Right lobe of liver (tissue), 6 donors: ENCODE results near the gene HDAC4. TPM values are rescaled to one million over a fixed set of nuclear protein-coding genes. Genes with fewer than 3 reads are reported as not detected.

Experiments
- ATAC-seq, 4 donors: fragments of 200-7000 bp; cut with Tn5 transposase; one replicate each; pipeline ENCODE4 v1.9.1; 2020; ENCODE audit warnings: mild to moderate bottlenecking in 4 of 4, moderate library complexity in 4 of 4
- DNase-seq, 3 donors: peaks; one replicate each; pipeline ENCODE4 v3.0.0-alpha.2; 2020
- H3K27ac ChIP-seq, 3 donors: fragments of 200-600 bp; one replicate each; pipeline ENCODE4 v1.8.0; 2022
- H3K27me3 ChIP-seq, 2 donors: fragments of 200-600 bp; one replicate each; pipeline ENCODE4 v1.8.0; 2022
- H3K36me3 ChIP-seq, 4 donors: fragments of 200-600 bp; sonication (generic) in 1 of 4; one replicate each; pipeline versions ENCODE4 v1.5.1 to v1.8.0; 2017 to 2022; ENCODE audit warnings: control low read depth in 1 of 4
- H3K4me1 ChIP-seq, 4 donors: fragments of 200-600 bp; sonication (generic) in 1 of 4; one replicate each; pipeline versions ENCODE4 v1.5.1 to v1.8.0; 2017 to 2022; ENCODE audit warnings: control low read depth in 1 of 4
- H3K4me3 ChIP-seq, 3 donors: fragments of 200-600 bp; one replicate each; pipeline ENCODE4 v1.8.0; 2022
- H3K9me3 ChIP-seq, 4 donors: fragments of 200-600 bp; sonication (generic) in 1 of 4; one replicate each; pipeline versions ENCODE4 v1.5.1 to v1.8.0; 2017 to 2022; ENCODE audit warnings: control low read depth in 1 of 4
- POLR2A ChIP-seq: fragments of 450-650 bp; IDR thresholded peaks from one replicate; pipeline ENCODE4 v1.6.1; 2017; ENCODE audit warnings: antibody characterized with exemption, mild to moderate bottlenecking
- WGBS: methylation state at CpG from one replicate; pipeline ENCODE4 v1.1.6; 2018; ENCODE audit warnings: low coverage, low lambda C conversion rate; ENCODE audit not compliant: insufficient coverage; ENCODE audit errors: missing lambda C conversion rate; 5-methylcytosine and 5-hydroxymethylcytosine counted together
- intact Hi-C, 2 donors: fragments of 100-400 bp; cut with DNase I; formaldehyde crosslinking; loops; one replicate each; pipeline versions ENCODE4 v1.11.2 to v1.14.1; 2022
- total RNA-seq, 6 experiments: library from RNA; depleted of rRNA in 2 of 6; stranded (reverse); fragments of >200 nt in 2 of 6; fragmentation: NEBNext Ultra II Directional in 3 of 6; extraction: Animal tissue kit (Norgen Biotek cat#: 25700) in 3 of 6; gene quantifications; one replicate each; pipeline versions ENCODE4 v1.1.0 to v1.2.4, GENCODE V29; 2016 to 2023
- TF ChIP-seq, protein P1 (sequence below), 4 donors: fragments of 200-600 bp in 3 of 4; fragments of 450-650 bp in 1 of 4; IDR thresholded peaks; one replicate each; pipeline versions ENCODE4 v1.5.1 to v1.8.0; 2016 to 2022; ENCODE audit warnings: antibody characterized with exemption in 4 of 4, mild to moderate bottlenecking in 2 of 4
- donor health status: DM: no; HTN: yes; CAD: no.
- donor health status: DM: no; HTN: no; CAD: no.
- donor health status: DM: no; HTN: no; CAD: no.
- donor health status: DM: no; HTN: yes; CAD: no.
- donor health status: DM: no; HTN: yes; CAD: no.

HDAC4 gene
- total RNA-seq, 6 experiments from 2014 or later, result 8.9 to 22.4 (median 14.7) TPM

DNA sequence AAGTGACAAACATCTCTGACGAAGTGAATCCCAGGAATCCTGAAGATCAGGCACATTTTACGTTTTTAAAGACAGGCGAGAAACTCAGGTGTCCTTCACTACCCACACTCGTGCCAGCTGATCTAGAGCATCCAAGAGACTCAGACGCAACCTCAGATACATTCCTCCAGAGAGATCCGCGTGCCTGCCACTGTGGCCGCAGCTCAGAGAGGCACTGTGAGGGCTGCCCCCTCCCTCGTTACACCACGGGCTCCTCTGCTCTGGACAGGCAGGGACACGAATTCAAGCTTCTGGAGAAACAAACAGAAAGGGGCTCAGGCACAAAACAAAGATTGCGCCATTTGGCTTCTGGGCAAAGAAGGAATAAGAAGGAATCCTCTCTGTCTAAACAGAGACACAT is 268.0 kb downstream of the HDAC4 start:
- ATAC-seq, result no peak

DNA sequence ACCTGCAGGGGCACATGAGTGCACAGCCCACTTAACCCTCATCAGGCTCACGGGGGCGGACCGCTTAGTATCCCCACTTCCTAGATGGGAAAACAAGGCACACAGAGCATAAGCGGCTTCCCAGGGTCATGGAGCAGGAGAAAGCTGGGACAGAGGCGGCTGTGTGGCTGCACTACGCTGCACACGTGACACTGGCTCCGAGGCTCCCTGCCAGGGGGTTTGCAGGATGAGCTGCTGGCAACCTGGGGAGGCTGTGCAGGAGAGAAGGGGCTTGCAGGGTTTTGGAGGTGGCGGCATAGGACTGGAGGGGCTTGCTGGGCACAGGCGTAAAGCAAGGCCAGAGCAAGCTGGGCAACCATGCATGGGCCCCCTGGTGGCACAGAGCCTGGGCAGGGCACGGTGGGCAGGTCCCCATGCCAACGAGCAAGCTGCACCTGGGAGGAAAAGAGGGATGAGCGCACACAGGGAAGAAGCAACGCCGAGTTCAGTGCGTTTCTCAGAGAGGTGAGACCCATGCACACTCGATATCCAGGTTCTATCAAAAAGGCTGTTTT is 268.6 kb downstream of the HDAC4 start:
- Histone ChIP-seq H3K4me1 (no peaks in the 10 kb centered on the region), H3K27me3 (no peaks in the 10 kb centered on the region), H3K36me3 (peaks cover 0 to 33% (median under 1%) of the 10 kb centered on the region in 4 donors), H3K27ac (no peak overlapping the region), H3K9me3 (no peaks in the 10 kb centered on the region), H3K4me3 (no peak overlapping the region)
- intact Hi-C loops, result no loop called here
- TF ChIP-seq, protein P1, sequence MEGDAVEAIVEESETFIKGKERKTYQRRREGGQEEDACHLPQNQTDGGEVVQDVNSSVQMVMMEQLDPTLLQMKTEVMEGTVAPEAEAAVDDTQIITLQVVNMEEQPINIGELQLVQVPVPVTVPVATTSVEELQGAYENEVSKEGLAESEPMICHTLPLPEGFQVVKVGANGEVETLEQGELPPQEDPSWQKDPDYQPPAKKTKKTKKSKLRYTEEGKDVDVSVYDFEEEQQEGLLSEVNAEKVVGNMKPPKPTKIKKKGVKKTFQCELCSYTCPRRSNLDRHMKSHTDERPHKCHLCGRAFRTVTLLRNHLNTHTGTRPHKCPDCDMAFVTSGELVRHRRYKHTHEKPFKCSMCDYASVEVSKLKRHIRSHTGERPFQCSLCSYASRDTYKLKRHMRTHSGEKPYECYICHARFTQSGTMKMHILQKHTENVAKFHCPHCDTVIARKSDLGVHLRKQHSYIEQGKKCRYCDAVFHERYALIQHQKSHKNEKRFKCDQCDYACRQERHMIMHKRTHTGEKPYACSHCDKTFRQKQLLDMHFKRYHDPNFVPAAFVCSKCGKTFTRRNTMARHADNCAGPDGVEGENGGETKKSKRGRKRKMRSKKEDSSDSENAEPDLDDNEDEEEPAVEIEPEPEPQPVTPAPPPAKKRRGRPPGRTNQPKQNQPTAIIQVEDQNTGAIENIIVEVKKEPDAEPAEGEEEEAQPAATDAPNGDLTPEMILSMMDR (IDR thresholded peaks at IDR 0.05), result no peak
- no peak for TF ChIP-seq POLR2A
- no peak for ATAC-seq
- 80% methylated on average over 5 of the region's 17 CpGs for WGBS
- DNase-seq, result no peak

More for the DNA sequence above, 268.0 kb downstream of the HDAC4 start:
- Histone ChIP-seq H3K36me3 (peaks cover 0 to 33% (median under 1%) of the 10 kb centered on the region in 4 donors), H3K4me1 (no peaks in the 10 kb centered on the region), H3K9me3 (no peaks in the 10 kb centered on the region), H3K27me3 (no peaks in the 10 kb centered on the region), H3K27ac (no peak overlapping the region), H3K4me3 (no peak overlapping the region)
- TF ChIP-seq, protein P1 (IDR thresholded peaks at IDR 0.05), result no peak
- TF ChIP-seq POLR2A, result no peak
- intact Hi-C loops, result no loop called here
- WGBS, result 92% methylated on average over 8 of the region's 12 CpGs
- no peak for DNase-seq

DNA sequence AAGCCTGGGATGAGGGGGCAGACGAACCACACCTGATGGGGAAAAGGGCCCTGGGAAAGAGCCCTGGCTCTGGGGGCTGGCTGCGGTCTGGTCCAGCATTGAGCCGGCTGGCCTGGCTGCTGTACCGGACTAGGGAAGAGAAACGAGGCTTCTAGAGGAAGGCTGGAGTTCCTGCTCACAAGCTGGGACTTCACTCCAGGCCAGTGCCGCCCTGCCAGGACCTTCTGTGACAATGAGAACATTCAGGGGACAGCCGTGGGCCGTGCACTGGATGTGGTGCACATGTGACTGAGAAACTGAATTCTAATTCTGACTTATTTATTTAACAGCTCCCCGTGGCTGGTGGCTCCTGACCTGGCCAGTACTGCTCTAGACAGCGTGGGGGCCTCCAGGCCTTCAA is 269.3 kb downstream of the HDAC4 start:
- DNase-seq, result no peak
- H3K36me3 ChIP-seq, result peaks cover 0 to 33% (median under 1%) of the 10 kb centered on the region in 4 donors

DNA sequence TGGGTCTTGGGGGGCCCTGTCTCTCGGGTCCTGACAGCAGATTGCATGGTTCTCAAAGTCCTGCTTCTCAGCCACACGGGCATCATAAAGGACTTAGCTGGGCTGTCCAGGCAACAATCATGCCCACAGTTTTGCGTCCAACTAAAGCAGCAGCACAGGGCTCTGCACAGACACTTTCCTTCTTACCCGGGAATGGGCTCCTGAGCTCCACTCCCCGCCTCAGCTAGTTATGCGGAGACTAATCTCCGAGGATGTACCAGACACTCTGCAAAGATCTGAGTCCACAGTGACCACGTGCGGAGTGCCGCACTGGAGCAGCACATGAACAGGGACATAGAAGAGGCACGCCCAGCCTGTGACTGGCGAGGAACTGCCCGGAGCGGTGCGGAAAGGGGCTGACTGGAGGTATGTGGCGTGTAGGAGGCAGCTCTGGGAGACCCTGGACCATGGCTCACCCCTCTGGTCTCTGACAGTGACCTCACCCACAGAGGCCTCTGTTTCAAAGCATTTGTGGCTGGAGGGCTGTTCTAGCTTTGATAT is 270.0 kb downstream of the HDAC4 start:
- ATAC-seq (no peak), DNase-seq (no peak)
- Histone ChIP-seq H3K27me3 (no peaks in the 10 kb centered on the region), H3K4me3 (no peak overlapping the region), H3K9me3 (no peaks in the 10 kb centered on the region), H3K36me3 (peaks cover 0 to 36% (median 3%) of the 10 kb centered on the region in 4 donors), H3K27ac (no peak overlapping the region), H3K4me1 (no peaks in the 10 kb centered on the region)
- WGBS, result 77% methylated on average over 4 of the region's 16 CpGs
- TF ChIP-seq POLR2A, result no peak
- TF ChIP-seq, protein P1 (IDR thresholded peaks at IDR 0.05), result no peak
- intact Hi-C loops, result no loop called here

More for the DNA sequence above, 269.3 kb downstream of the HDAC4 start:
- Histone ChIP-seq H3K4me1 (no peaks in the 10 kb centered on the region), H3K4me3 (no peak overlapping the region), H3K9me3 (no peaks in the 10 kb centered on the region), H3K27me3 (no peaks in the 10 kb centered on the region), H3K27ac (no peak overlapping the region)
- 92% methylated on average over 2 of the region's 10 CpGs for WGBS
- TF ChIP-seq, protein P1 (IDR thresholded peaks at IDR 0.05), result no peak
- no peak for TF ChIP-seq POLR2A
- intact Hi-C loops, result no loop called here
- no peak for ATAC-seq
